ENCODE results near the gene FBN1. TPM values are rescaled to one million over a fixed set of nuclear protein-coding genes. Genes with fewer than 3 reads are reported as not detected.

FBN1 gene
- total and polyA plus RNA-seq, 4 experiments from 2014 or later: 0.20 to 0.22 TPM; not detected in 2

DNA sequence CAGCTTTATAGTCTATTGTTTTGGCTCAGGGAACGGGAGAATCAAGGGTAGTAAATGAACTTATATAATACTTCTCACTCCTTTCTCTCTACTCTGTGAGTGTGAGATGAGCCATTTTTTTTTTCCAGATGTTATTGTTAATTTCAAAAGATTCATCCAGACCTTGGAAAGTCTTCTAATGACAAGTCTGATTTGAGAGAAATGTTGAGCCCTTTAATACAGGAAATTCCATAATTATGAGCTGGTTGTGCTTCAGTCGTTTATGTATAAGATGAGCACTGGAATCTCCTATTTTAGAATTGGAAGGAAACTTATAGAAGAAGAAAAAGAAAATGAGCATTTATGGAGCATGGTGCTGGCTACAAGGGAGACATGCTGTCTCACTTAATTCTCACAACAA, 92.0 kb downstream of the FBN1 start:
- no peaks in the 10 kb centered on the region for H3K4me1 ChIP-seq (ENCODE audit: insufficient read depth, low read length)
- Mint-ChIP-seq H3K36me3 (no peaks in the 10 kb centered on the region), H3K27me3 (peaks cover 0 to 2% of the 10 kb centered on the region in 2 donors), H3K9me3 (peaks cover 0 to 2% (median 0%) of the 10 kb centered on the region in 8 donors), H3K4me3 (no peak overlapping the region), H3K27ac (no peak overlapping the region), H3K4me1 (peaks cover 0 to 1% (median 0%) of the 10 kb centered on the region in 4 donors)
- H3K9me3 ChIP-seq (ENCODE audit: control insufficient read depth in 1 of 2, low read length in 2 of 2): no peaks in the 10 kb centered on the region
- H3K27me3 ChIP-seq (ENCODE audit: insufficient read depth, low read length): no peaks in the 10 kb centered on the region
- no peak overlapping the region for H3K4me3 ChIP-seq (ENCODE audit: low read length in 2 of 2)
- H3K36me3 ChIP-seq (ENCODE audit: insufficient read depth, low read length): no peaks in the 10 kb centered on the region
- CTCF ChIA-PET (ENCODE audit: partially characterized antibody): no interaction called here
- POLR2A ChIA-PET (ENCODE audit: partially characterized antibody): no interaction called here
- DNase-seq: no peak
- no peak overlapping the region for H3K27ac ChIP-seq (ENCODE audit: low read depth, low read length)
- intact Hi-C loops (cut with micrococcal nuclease): no loop called here

DNA sequence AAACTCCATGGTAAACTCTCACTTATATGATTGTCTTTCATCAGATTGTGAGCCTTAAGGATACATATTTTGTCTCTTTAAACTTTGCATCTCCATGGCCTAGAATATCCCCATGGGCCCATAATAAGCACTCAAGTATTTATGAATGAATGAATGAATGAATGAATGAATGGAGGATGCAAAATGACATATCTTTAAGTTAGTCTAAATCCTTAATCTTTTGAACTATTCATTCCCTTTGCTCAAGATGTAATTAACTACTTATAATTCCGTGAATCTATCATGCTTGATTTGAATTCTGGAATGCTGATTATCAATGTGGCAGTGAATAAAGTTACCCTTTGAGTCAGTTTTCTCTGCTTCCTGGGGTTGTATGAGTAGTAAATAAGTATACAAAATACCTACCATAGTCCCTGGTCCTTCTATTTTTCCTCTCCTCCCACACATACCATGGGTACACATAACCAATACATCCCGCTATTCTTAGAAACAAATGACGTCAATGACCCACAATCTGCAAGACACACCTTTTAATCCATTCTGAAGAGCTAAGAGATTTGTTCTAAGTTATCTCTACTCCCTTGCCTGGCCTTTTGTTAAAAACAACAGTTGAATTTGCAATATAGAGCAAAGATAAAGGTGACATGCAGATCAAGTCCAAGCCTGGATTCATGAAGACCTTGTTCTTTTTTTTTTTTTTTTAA, 94.5 kb downstream of the FBN1 start:
- Histone ChIP-seq H3K27me3 (ENCODE audit: insufficient read depth, low read length) (no peaks in the 10 kb centered on the region), H3K4me1 (ENCODE audit: insufficient read depth, low read length) (no peaks in the 10 kb centered on the region), H3K36me3 (ENCODE audit: insufficient read depth, low read length) (no peaks in the 10 kb centered on the region), H3K4me3 (ENCODE audit: low read length in 2 of 2) (no peak overlapping the region), H3K9me3 (ENCODE audit: control insufficient read depth in 1 of 2, low read length in 2 of 2) (no peaks in the 10 kb centered on the region), H3K27ac (ENCODE audit: low read depth, low read length) (no peak overlapping the region)
- Mint-ChIP-seq H3K4me3 (no peak overlapping the region), H3K4me1 (peaks cover 0 to 1% (median 0%) of the 10 kb centered on the region in 4 donors), H3K36me3 (no peaks in the 10 kb centered on the region), H3K27me3 (peaks cover 0 to 2% of the 10 kb centered on the region in 2 donors), H3K27ac (no peak overlapping the region), H3K9me3 (no peaks in the 10 kb centered on the region)
- intact Hi-C loops (cut with micrococcal nuclease): no loop called here
- DNase-seq: no peak
- CTCF ChIA-PET (ENCODE audit: partially characterized antibody): no interaction called here
- POLR2A ChIA-PET (ENCODE audit: partially characterized antibody): no interaction called here

DNA sequence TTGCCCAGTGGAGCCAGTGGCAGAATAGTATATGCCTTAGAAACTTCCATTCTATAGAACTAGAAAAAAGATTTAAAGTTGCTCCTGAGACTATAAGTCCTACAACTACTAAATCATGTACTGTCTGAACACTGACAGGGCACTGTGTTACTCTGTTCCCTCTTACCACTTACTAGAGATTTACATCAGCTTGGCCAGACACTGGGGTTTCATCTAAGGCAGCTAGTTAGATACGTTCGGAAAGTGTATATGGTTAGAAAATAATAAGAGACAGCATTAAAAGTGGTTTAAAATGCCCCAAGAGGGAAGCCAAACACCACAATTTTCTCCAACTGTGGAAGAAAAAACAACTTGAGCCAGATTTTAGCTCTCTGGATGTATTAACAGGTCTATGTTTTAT, 97.1 kb downstream of the FBN1 start:
- H3K36me3 ChIP-seq (ENCODE audit: insufficient read depth, low read length): no peaks in the 10 kb centered on the region
- no peaks in the 10 kb centered on the region for H3K36me3 Mint-ChIP-seq
- peaks cover 0 to 1% (median 0%) of the 10 kb centered on the region in 4 donors for H3K4me1 Mint-ChIP-seq
- POLR2A ChIA-PET (ENCODE audit: partially characterized antibody): no interaction called here
- H3K27ac Mint-ChIP-seq: peak overlapping the region in 1 of 7 donors; percentile 30
- CTCF ChIA-PET (ENCODE audit: partially characterized antibody): no interaction called here
- no peak for DNase-seq
- no peaks in the 10 kb centered on the region for H3K9me3 Mint-ChIP-seq
- no peaks in the 10 kb centered on the region for H3K27me3 ChIP-seq (ENCODE audit: insufficient read depth, low read length)
- H3K4me3 ChIP-seq (ENCODE audit: low read length in 2 of 2): no peak overlapping the region
- intact Hi-C loops (cut with micrococcal nuclease): no loop called here
- H3K27me3 Mint-ChIP-seq: no peaks in the 10 kb centered on the region
- no peak overlapping the region for H3K4me3 Mint-ChIP-seq
- H3K27ac ChIP-seq (ENCODE audit: low read depth, low read length): no peak overlapping the region
- H3K4me1 ChIP-seq (ENCODE audit: insufficient read depth, low read length): no peaks in the 10 kb centered on the region
- no peaks in the 10 kb centered on the region for H3K9me3 ChIP-seq (ENCODE audit: control insufficient read depth in 1 of 2, low read length in 2 of 2)

DNA sequence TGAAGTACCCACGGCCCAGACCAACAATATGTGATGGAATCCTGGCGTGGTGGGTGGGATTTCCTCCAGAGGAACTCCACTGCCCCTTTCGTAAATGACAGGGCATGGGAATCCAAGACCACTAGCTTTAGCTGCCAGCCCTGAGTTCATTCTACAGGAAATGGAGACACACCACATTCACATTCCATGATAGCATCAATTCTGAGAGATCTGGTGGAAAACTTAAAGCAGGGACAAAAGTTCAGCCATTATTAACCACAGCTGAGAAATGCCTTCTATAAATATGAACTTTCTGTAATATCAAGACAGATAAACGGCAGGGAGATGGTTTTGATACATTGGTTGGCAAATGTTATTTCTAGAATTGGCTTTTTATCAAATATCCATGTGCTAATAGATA, 98.2 kb downstream of the FBN1 start:
- POLR2A ChIA-PET (ENCODE audit: partially characterized antibody): no interaction called here
- peaks cover 0 to 1% (median 0%) of the 10 kb centered on the region in 4 donors for H3K4me1 Mint-ChIP-seq
- no peaks in the 10 kb centered on the region for H3K36me3 Mint-ChIP-seq
- DNase-seq: no peak
- no peaks in the 10 kb centered on the region for H3K27me3 Mint-ChIP-seq
- Histone ChIP-seq H3K27me3 (ENCODE audit: insufficient read depth, low read length) (no peaks in the 10 kb centered on the region), H3K27ac (ENCODE audit: low read depth, low read length) (no peak overlapping the region), H3K4me1 (ENCODE audit: insufficient read depth, low read length) (no peaks in the 10 kb centered on the region), H3K36me3 (ENCODE audit: insufficient read depth, low read length) (no peaks in the 10 kb centered on the region), H3K9me3 (ENCODE audit: control insufficient read depth in 1 of 2, low read length in 2 of 2) (no peaks in the 10 kb centered on the region), H3K4me3 (ENCODE audit: low read length in 2 of 2) (no peak overlapping the region)
- H3K4me3 Mint-ChIP-seq: no peak overlapping the region
- no peaks in the 10 kb centered on the region for H3K9me3 Mint-ChIP-seq
- CTCF ChIA-PET (ENCODE audit: partially characterized antibody): no interaction called here
- intact Hi-C loops (cut with micrococcal nuclease): no loop called here
- H3K27ac Mint-ChIP-seq: no peak overlapping the region

DNA sequence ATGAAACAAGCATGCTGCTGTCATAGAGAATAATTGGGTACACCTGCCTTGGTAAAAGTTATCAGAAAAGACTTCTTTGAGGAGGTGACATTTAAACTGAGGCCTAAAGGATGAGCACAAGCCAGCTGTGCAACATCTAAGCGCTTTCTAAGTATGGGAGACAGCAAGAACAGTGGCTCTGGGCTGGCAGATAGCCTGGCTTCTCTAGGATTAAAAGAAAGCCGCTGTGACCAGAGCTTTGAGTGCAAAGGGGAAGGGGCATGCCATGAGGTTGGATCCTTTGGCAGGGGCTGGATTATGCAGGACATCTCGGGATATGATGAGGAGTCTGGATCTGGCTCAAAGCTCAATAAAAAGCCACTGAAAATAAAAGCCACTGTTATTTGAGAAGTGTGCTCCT, 99.2 kb downstream of the FBN1 start:
- Histone ChIP-seq H3K27me3 (ENCODE audit: insufficient read depth, low read length) (no peaks in the 10 kb centered on the region), H3K4me3 (ENCODE audit: low read length in 2 of 2) (no peak overlapping the region), H3K9me3 (ENCODE audit: control insufficient read depth in 1 of 2, low read length in 2 of 2) (no peaks in the 10 kb centered on the region), H3K4me1 (ENCODE audit: insufficient read depth, low read length) (no peaks in the 10 kb centered on the region), H3K36me3 (ENCODE audit: insufficient read depth, low read length) (no peaks in the 10 kb centered on the region), H3K27ac (ENCODE audit: low read depth, low read length) (no peak overlapping the region)
- no peaks in the 10 kb centered on the region for H3K36me3 Mint-ChIP-seq
- ChIA-PET POLR2A (ENCODE audit: partially characterized antibody) (no interaction called here), CTCF (ENCODE audit: partially characterized antibody) (no interaction called here)
- DNase-seq: no peak
- intact Hi-C loops (cut with micrococcal nuclease): no loop called here
- H3K4me1 Mint-ChIP-seq: peaks cover 0 to 1% (median 0%) of the 10 kb centered on the region in 4 donors
- H3K27me3 Mint-ChIP-seq: peaks cover 0 to 4% of the 10 kb centered on the region in 2 donors
- H3K27ac Mint-ChIP-seq: no peak overlapping the region
- no peak overlapping the region for H3K4me3 Mint-ChIP-seq
- no peaks in the 10 kb centered on the region for H3K9me3 Mint-ChIP-seq

DNA sequence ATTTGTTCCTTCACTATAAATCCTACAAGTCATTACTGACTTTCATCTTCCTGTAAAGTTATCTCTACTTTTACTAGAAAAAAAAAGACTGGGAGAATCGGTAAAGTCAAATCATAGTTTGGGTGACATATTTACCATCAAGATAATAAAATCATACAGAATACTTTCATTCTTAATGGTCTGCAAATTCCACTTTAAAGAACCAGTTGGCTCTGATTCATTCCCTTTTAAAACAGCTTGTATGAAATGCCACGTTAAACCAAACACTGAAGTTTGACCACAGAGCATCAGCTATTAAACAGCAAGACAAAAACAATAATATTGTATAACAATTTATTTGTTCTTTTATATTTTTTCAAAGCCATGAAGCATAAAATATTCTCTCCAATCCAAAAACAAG, 100.7 kb downstream of the FBN1 start:
- intact Hi-C loops (cut with micrococcal nuclease): no loop called here
- CTCF ChIA-PET (ENCODE audit: partially characterized antibody): no interaction called here
- Mint-ChIP-seq H3K27me3 (peaks cover 0 to 4% of the 10 kb centered on the region in 2 donors), H3K4me1 (no peaks in the 10 kb centered on the region), H3K9me3 (no peaks in the 10 kb centered on the region), H3K27ac (no peak overlapping the region), H3K36me3 (no peaks in the 10 kb centered on the region), H3K4me3 (no peak overlapping the region)
- no peaks in the 10 kb centered on the region for H3K9me3 ChIP-seq (ENCODE audit: control insufficient read depth in 1 of 2, low read length in 2 of 2)
- no peak for DNase-seq
- no peak overlapping the region for H3K4me3 ChIP-seq (ENCODE audit: low read length in 2 of 2)
- H3K27me3 ChIP-seq (ENCODE audit: insufficient read depth, low read length): no peaks in the 10 kb centered on the region
- no peaks in the 10 kb centered on the region for H3K4me1 ChIP-seq (ENCODE audit: insufficient read depth, low read length)
- POLR2A ChIA-PET (ENCODE audit: partially characterized antibody): no interaction called here
- H3K36me3 ChIP-seq (ENCODE audit: insufficient read depth, low read length): no peaks in the 10 kb centered on the region
- H3K27ac ChIP-seq (ENCODE audit: low read depth, low read length): no peak overlapping the region

DNA sequence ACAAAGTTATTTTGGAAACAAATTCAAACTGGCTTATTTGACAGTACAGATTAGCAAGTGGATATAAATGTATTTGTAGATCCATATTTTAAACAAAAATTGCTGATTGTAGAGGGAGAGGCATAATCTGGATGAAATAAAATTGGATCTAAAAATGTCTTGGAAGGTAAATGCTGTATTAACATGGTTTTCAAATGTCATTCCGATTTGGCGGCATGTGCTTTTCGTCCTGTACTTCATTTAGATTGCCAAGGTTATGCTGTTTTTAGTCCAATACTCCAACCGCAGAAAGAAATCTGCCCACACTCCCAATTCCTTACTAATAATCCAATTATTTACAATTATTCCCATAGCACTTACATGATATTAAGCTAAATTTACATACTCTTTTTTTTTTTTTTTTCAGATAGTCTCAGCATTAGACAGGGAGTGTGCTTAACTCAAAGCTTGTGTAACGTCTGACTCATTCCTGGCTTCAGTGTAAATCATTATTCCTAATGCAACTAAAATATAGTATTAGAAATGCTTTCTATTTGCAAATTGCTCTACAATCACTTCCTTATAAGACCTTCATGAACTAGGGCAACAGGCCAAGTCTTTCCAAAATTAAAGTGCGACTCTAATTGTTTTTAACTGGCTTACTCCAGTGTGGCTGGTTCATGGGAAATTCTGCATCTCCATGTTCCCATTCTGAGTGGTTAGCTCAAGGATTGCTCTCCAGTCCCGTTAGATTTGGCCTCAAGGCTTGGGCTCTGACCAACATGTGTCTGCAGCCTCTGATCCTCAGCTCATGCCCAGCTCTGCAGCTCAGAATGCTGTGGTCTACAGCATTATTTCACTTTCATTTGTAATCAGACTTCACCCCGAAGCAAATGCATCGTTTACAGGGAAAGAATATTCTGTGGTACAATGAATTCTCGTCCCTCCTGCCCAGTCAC, 103.9 kb downstream of the FBN1 start:
- Mint-ChIP-seq H3K4me3 (no peak overlapping the region), H3K36me3 (no peaks in the 10 kb centered on the region), H3K27me3 (peaks cover 3 to 8% of the 10 kb centered on the region in 2 donors), H3K27ac (no peak overlapping the region), H3K4me1 (no peaks in the 10 kb centered on the region), H3K9me3 (no peaks in the 10 kb centered on the region)
- no peaks in the 10 kb centered on the region for H3K4me1 ChIP-seq (ENCODE audit: insufficient read depth, low read length)
- POLR2A ChIA-PET (ENCODE audit: partially characterized antibody): no interaction called here
- no peak for DNase-seq
- CTCF ChIA-PET (ENCODE audit: partially characterized antibody): no interaction called here
- no peak overlapping the region for H3K27ac ChIP-seq (ENCODE audit: low read depth, low read length)
- no peak overlapping the region for H3K4me3 ChIP-seq (ENCODE audit: low read length in 2 of 2)
- no peaks in the 10 kb centered on the region for H3K36me3 ChIP-seq (ENCODE audit: insufficient read depth, low read length)
- intact Hi-C loops (cut with micrococcal nuclease): no loop called here
- H3K9me3 ChIP-seq (ENCODE audit: control insufficient read depth in 1 of 2, low read length in 2 of 2): no peaks in the 10 kb centered on the region
- no peaks in the 10 kb centered on the region for H3K27me3 ChIP-seq (ENCODE audit: insufficient read depth, low read length)

Measured in CD4-positive, alpha-beta memory T cell (primary cell).